Germinal center (tissue), 1 donor: ENCODE results near the gene DSP.

Source experiments
- DNase-seq: peaks from one replicate; pipeline ENCODE4 v3.0.0; 2012; ENCODE audit warnings: mixed read lengths, low spot score

DSP gene

GRCh38 chr6:7591770-7592169, 50.3 kb downstream of the DSP start:
- DNase-seq = no peak

DNA sequence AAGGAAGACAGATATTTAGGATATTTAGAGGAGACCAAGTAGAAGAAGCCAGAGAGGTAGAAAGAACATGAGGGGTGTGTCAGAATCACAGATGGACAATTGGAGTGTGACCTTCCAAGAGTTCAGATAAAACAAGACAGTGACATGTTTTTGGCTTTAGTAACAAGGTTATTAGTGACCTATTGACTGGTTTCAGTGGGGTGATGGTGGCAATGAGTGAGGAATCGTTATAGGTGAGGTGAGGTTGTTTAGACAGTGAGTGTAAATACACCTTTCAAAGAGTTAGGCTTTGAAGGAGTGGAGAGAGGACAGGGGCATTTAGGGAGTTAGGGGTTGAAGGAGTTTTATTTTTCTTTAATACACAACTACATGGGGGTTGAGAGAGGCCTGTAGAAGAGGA, 51.8 kb downstream of the DSP start:
- DNase-seq = no peak

GRCh38 chr6:7594579-7595125, 53.2 kb downstream of the DSP start:
- no peak for DNase-seq

DNA sequence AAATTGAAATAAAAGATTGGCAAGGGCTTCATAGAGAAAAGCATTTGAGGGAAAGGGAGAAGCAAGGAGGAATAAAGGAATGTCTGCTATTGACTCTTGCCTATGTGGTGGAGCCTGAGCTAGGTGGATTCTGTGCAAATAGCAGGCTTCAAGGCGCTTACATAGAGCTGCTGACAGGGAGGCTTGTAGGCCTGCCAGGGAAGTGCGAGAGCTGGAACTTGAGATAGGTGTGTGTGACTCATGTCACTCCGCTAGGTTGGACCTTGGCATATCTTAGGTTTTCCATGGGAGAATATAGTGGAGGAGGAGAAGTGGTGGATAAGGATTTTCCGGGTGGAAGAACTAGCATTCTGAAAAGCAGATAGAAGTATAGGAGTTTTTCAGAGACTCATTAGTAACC, 62.5 kb downstream of the DSP start:
- no peak for DNase-seq

DNA sequence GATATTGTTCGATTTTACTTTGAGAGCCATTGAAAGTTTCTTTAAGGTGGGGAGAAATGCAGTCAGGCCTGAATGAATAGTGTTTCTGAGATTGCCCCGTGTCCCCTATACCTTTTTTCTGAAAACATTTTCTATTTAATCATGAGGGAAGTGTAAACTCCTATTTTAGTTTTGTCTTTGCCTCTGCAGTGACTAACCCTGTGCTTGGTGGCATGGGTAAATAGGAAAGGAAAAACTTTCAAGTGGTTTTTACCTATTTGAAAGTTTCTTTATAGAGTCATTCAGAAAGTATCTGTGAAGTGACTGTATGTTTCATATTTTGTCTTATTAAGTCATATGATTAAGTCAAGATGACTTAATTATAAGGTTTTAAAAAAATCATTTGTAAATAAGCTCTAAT, 63.0 kb downstream of the DSP start:
- no peak for DNase-seq

- peak; percentile 49 for DNase-seq
Measured at GRCh38 chr6:7615611-7616383, 74.3 kb downstream of the DSP start.

GRCh38 chr6:7617801-7618764, 76.6 kb downstream of the DSP start:
- DNase-seq = no peak

DNA sequence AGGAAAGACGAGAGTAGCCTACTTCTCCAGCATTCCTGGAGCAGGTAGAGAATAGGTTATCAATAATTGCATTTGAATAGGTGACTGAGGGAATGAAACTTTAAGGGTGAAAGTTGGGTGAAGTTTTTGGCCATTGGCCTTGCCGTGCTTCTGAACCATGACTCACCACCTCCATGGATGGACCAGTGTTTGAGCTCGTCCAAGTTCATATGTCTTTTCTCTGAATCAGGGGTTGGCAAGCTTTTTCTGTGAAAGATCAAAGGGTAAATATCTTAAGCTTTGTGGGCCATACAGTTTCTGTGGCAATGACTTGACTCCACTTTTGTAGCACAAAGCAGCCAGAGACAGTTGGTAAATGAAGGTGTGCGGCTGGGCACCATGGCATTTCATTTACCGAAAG, 80.3 kb downstream of the DSP start:
- no peak for DNase-seq

DNA sequence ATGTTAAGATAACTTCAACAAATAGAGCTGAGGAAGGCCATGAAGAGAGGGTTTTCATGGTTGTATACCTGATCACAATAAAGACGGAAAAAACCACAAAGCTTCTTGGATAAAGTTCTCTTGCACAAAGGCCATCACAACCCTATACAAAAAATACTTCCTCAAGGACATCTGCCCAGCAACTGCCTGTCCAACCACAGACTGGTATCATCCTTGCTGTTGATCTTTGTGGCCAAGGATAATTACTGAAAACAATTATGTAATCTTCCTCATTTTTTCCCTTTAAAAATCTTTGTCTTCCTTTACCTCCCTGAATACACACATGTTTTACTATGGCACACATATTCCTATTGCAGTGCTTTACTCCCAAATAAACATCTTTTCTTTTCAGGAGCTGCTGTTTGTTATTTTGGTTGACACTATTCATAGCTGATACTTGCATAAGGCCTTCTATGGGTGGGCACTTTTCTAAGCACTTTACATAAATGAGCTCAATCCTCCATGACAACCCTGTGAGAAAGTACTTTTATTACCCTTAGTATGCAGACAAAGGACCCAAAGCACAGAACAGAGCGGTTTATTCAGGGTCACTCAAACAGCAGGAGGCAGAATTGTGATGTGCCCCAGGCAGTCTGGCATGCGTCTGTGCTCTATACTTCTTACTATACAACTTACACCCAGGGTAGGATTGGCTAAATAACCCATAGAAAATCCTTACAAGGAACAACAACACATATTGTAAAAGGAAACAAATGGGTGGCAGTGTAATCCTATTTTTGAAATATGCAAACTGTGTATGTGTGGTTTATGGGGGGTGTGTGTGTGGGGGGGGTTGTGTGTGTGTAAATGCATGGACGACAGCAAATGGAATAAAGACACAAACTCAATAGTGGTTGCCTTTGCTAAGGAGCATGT, 83.6 kb downstream of the DSP start:
- no peak for DNase-seq

GRCh38 chr6:7628479-7628878, 87.0 kb downstream of the DSP start:
- no peak for DNase-seq

DNA sequence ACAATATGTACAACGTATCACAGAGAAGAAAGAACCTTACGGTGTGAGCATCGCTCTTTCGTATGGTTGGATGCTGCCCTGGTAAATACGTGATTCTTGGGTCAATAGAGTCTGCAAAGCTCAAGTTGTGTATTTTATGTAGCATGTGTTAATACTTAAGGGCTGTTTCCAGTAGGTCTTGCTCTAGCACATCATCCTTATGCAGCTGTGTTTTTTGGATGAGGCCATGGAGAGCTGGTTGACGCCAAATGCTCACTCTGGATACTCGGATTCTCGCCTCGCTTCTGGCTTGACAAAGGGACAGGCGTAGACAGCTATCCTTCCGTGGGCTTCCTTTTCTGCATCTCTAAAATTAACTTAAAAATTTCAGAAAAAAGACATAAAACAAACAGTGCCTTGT, 87.4 kb downstream of the DSP start:
- no peak for DNase-seq

DNA sequence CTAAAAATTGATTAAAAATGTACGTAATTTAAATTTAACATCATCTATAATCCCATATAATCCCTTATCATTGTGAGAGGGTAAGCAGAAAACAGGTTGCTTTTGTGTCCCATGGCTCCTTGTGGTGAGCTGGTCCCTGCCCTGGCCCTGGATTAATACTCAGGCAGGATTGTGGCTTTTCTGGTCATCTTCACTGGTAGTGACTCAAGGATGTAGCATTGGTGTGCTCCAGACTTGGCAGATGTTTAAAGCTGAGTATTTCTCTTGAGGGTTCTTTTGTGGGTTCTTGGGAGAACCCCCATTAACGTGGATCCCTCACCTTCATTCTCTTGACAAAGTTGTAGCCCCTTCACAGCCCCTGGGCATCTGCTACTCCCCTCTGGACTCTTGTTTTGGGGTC, 87.8 kb downstream of the DSP start:
- DNase-seq = no peak

DNA sequence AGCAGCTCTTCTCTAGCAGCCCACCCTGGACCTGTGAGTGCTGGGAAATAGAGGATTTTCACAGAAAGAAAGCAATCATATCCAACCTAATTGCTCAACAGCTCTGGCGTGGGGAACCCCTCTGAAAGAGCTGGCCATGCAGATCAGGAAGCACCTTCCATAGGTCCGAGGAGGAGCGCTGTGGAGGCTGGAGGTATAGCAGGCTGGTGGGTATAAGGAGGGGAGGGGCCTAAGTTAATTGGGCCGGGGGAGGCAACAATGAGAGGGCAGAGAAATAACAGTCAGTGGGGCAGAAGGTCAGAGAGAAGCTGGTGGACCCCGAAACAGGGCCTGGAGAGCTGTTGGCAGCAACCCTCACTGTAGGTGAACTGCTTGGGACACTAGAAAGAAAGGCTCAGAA, 89.3 kb downstream of the DSP start:
- no peak for DNase-seq

- no peak for DNase-seq
Measured at GRCh38 chr6:7631466-7631865, 90.0 kb downstream of the DSP start.

DNA sequence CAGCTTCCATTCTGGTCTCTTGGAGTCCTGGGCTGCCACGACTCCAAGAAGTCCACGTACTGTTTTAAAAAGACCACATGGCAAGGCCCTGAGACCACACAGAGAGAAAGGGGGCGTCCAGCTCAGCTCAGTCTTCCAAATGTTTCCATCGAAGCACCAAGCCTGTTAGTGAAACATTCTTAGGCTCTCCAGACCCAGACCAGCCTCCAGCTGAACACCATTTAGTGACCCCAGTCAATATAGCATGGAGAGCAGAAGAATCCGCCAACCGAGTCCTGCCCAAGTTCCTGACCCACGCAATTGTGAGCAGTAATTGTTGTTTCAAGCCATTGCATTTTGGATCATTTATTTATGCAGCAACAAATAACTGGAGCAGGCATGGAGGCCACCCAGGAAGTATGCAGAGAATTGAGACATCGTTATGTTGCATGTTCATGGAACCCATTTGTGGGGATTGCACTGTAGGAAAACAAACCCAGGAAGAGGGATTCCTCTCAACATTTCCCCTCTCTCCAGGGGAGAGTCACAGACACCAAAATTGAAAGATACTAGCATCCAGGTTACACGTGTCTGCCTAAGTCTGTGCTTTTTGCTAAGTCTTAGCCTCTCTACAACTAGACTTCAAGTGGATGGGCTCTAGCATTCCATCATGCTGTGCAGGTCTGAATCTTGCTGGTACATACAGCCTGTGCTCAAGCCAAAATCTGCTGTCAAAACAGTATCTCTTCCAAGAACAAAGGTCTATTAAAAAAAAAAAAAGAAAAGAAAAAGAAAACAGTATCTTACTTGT, 91.2 kb downstream of the DSP start:
- no peak for DNase-seq

DNA sequence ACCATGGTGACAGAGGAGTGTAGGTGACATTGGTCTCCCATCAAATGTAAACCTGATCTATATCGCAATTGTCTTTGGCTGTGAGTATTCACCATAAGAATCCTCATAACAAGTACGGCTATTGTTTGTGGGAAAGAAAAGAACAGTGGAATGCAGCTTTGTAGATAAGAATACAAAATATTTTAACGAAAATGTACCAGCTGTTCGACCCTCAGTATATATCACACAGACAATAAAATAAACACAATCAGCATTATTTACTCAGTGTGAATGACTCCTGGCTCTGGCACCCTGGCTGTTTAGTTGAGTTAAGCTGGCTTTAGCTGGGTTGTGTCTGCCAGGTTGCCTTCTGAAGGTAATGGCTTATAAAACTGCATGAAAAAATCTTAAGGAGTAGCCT, 91.9 kb downstream of the DSP start:
- DNase-seq = no peak

DNA sequence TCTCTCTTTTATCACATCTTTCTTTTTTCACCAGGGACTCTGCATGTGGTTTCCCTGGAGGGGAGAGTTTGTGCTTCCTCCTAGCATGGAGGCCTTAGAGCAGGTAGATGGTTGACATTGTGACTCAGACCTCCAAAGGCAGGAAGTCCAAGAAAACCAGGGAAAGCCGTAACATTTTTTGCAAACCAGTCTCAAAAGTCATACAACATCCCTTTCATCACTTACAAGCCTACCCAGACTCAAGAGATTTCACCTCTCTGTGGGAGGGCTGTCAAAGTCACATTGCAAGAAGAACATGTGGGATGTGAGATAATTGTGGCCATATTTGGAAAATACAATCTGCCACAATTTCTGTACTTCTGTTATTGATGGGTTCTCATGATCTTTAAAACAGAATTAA, 94.7 kb downstream of the DSP start:
- DNase-seq = no peak
